22Rv1 (cell line): Measurements from ENCODE around the gene MAP7.
A peak's percentile ranks its signal among the peaks of the same experiment; 100 is the strongest.

ENCODE experiments used
- H3K27ac ChIP-seq: fragments of 450-650 bp; 2 replicates; pipeline ENCODE4 v1.5.1; 2017
- ZFX ChIP-seq: fragments of 450-650 bp; IDR thresholded peaks from 2 replicates; pipeline ENCODE4 v1.6.1; 2017; ENCODE audit warnings: antibody characterized with exemption, borderline replicate concordance
- TF ChIP-seq, protein P1 (sequence below): fragments of 450-650 bp; IDR thresholded peaks from 2 replicates; pipeline ENCODE4 v1.5.1; 2017; ENCODE audit warnings: mild to moderate bottlenecking

The MAP7 gene

DNA sequence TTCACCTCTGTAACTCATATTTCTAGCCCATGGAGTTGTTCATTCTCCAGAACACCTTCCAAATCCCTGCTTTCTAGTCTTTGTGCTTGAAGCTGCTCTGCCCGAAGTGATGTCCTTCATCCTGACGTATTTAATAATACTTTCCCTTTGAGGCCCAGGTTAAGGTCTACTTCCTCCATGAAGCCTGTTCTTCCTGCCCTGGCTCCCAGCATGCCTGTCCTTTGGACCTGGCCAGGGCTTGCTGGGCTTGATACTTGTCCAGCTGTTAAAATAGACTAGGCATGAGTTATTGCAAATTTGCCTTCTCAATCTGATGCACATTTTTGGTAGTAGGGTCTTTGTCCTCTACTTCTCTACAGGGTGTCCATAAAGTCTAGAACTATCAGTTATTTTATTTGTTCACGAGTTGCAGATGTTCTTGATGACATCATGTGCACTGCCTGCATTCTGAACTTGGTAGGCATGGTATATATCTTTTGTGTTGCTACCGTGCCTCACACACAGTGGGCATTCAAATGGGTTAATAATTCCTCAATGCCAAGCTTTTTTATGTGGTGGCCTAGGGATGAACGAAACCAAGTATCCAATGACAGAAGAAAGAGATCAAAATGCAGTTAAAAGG is 3.1 kb upstream of the MAP7 start:
- TF ChIP-seq, protein P1, sequence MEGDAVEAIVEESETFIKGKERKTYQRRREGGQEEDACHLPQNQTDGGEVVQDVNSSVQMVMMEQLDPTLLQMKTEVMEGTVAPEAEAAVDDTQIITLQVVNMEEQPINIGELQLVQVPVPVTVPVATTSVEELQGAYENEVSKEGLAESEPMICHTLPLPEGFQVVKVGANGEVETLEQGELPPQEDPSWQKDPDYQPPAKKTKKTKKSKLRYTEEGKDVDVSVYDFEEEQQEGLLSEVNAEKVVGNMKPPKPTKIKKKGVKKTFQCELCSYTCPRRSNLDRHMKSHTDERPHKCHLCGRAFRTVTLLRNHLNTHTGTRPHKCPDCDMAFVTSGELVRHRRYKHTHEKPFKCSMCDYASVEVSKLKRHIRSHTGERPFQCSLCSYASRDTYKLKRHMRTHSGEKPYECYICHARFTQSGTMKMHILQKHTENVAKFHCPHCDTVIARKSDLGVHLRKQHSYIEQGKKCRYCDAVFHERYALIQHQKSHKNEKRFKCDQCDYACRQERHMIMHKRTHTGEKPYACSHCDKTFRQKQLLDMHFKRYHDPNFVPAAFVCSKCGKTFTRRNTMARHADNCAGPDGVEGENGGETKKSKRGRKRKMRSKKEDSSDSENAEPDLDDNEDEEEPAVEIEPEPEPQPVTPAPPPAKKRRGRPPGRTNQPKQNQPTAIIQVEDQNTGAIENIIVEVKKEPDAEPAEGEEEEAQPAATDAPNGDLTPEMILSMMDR = no peak
- no peak for TF ChIP-seq ZFX
- H3K27ac ChIP-seq = peak overlapping the region; percentile 86; the same call in 1 of the 2 replicates

DNA sequence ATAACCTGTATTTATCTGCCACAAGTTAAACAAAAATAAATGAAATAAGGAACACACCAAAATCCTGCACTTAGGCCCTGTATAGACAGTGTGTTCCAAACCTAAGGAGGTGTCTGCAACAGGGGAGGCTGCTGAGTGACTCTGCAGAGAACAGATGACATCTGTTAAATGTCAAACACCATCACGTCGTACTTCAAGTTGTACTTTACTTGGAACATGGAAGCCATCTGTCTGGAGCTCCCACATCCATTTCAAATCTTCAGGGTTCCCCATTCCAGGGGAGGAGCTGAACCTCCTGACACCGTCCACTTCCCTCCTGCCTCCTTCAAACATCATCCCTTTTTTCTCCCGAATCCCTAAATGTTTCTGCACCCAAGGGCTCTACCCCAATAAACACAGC is 1.8 kb upstream of the MAP7 start:
- TF ChIP-seq, protein P1 = no peak
- TF ChIP-seq ZFX = no peak
- peak overlapping the region; percentile 86 for H3K27ac ChIP-seq

DNA sequence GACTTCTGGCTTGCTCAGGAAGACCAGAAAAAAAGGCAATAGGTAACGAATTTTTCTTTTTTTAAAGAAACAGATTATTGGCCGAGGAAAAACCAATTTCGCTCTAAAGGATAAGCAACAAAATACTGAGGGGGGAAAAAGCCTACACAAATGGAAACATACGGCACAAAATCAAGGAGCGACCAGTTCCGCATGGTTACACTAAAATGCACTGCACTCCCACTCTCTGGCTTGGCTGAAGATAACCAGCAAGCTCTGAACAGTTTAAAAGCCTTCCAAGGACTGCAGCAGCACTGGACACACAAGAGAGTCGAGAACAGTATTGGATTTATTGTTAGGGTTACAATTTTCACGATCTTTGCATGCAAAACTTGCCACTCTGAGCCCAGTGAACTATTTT is 881 bp upstream of the MAP7 start:
- peak overlapping the region; percentile 86 for H3K27ac ChIP-seq
- TF ChIP-seq, protein P1 = no peak
- TF ChIP-seq ZFX = no peak

DNA sequence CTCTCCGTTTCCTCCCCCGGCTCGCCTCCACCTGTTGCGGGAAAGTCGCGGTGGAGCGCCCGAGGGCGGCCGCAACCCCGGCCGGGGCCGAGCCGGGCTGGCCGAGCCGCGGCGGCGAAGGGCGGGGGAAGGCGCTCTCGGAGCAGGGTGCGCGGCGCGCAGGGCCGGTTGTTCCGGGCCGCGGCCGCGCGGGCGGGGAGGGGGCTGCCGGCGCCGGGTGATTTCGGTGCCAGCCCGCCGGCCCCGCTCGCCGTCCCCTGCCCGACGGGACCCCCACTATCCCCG is 235 bp downstream of the MAP7 start:
- TF ChIP-seq ZFX = no peak
- TF ChIP-seq, protein P1 = no peak
- H3K27ac ChIP-seq = peak overlapping the region; percentile 86

DNA sequence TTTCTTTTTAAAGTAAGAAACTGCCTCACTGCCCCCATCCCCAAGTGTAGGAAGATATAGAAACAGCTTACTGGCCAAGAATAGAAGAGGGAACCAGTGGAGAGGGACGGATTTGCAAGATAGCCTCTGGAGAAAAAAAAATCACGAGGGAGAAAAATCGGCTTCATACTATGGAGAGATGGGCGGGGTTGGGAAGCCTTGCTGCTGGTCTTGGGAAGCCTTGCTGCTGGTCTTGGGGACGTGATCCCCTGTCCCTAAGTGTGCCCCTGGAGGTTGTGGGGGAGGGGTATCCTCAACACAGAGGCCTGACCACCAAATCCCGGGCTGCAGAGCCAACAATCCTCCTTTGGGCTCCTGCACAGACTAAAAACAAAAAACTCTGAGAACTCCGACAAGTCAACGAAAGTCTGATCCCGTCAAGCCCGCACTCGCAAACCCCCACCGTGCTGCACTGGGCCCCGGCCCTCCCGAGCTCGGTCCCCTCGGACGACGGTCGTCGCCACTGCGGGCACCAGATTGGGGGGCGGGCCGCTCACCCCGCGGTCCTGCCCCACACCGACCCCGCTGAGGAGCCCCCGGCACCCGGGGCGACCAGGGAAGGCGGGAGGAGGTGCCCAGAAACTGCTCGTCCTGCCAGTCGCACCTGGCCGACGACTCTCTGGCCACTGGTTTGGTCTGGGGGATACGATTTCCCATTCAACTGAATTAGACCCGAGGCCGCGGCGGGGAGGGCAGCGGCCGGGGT is 750 bp downstream of the MAP7 start:
- TF ChIP-seq, protein P1 = no peak
- TF ChIP-seq ZFX = no peak
- peak overlapping the region; percentile 86 for H3K27ac ChIP-seq

DNA sequence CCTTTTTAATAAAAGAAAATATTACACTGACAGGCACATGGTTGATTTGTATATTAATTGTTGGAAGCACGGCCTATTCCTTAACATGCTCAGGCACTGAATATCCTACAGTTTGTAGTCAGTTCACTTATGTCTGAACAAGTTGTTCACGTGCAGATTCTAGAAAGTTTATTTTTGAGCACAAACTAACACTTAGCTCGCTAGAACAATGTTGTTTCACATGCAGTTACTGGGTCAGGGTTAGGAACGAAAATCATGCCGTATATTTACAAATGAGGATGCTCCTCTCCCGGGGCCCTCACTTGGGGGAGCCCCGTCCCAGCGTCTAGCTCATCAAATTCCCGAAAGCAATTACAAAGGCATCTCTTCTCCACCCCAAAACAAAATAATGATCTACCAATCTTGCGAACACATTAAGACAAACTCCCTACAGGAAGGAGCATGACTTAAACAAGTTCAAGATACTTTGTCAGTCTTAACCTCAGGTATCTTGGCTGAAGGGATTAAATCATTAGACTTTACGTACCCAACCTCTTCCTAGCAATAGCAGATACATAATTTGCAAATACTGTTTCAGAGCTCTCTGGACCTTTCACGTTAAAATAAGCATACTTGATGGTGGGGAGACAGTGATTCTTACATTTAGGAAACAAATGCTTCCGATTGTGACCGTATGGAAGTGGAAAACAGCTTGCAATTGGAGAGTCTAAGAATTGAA is 1.5 kb downstream of the MAP7 start:
- TF ChIP-seq, protein P1 = no peak
- no peak for TF ChIP-seq ZFX
- H3K27ac ChIP-seq = peak overlapping the region; percentile 86

DNA sequence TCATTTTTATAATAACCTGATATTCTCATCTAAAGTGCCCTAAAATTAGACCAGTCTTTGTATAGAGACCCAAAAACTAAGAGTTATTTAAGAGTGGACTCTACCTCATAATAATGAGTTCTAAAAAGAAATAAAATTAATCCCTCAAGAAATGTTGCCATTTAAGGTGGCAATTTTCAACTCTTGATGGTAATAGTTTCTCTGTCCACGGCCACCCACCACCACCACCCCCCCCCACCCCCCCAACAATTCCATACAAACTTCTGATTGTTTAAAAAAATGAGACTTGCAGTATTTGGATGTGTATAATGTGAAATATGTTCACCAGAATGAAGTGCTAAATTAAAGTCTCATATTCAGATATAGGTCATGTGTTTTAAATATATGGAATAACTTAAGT is 2.4 kb downstream of the MAP7 start:
- TF ChIP-seq, protein P1 = no peak
- TF ChIP-seq ZFX = no peak
- no peak overlapping the region for H3K27ac ChIP-seq
